ENCODE measurements around the gene TREM2.

DNA sequence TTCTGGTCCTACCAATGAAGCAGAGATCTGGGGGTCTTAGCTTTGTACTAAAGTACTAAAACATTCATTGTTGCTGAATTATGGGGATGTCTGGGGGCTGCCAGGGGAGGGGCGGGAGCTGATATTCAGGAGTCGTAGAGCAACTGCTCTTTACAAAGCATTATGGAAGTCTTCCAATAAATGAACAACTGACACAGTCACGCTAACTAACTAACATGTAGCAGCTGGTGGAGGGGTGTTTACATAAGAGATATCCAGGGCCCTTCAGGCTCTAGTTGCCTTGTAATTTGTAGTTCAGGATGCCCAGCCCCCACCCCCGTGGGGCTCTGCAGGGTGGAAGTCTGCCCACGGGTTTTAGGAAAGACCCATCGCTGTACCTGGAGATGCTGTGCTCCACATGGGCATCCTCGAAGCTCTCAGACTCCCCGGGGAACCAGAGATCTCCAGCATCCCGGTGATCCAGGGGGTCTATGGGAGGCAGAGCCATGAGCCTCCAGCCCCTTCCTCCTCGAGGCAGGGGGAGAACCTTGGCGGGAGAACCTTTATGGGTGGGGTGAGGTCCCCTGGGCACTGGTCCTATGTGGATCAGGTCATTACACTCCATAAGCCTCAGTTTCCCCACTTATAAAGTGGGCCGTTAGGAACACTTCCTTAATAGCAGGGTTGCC, 3.4 kb downstream of the TREM2 start:
- TF ChIP-seq, protein P1, sequence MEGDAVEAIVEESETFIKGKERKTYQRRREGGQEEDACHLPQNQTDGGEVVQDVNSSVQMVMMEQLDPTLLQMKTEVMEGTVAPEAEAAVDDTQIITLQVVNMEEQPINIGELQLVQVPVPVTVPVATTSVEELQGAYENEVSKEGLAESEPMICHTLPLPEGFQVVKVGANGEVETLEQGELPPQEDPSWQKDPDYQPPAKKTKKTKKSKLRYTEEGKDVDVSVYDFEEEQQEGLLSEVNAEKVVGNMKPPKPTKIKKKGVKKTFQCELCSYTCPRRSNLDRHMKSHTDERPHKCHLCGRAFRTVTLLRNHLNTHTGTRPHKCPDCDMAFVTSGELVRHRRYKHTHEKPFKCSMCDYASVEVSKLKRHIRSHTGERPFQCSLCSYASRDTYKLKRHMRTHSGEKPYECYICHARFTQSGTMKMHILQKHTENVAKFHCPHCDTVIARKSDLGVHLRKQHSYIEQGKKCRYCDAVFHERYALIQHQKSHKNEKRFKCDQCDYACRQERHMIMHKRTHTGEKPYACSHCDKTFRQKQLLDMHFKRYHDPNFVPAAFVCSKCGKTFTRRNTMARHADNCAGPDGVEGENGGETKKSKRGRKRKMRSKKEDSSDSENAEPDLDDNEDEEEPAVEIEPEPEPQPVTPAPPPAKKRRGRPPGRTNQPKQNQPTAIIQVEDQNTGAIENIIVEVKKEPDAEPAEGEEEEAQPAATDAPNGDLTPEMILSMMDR (IDR thresholded peaks at IDR 0.05; ENCODE audit: poor library complexity), result no peak
- no peak for TF ChIP-seq EZH2 (IDR thresholded peaks at IDR 0.05; ENCODE audit: borderline replicate concordance)
- no peak for TF ChIP-seq EZH2phosphoT487 (IDR thresholded peaks at IDR 0.05; ENCODE audit: low read depth, severe bottlenecking, unreplicated experiment)

Data from hepatocyte (in vitro differentiated cells).